ENCODE data around the gene ADK.

The ADK gene

DNA sequence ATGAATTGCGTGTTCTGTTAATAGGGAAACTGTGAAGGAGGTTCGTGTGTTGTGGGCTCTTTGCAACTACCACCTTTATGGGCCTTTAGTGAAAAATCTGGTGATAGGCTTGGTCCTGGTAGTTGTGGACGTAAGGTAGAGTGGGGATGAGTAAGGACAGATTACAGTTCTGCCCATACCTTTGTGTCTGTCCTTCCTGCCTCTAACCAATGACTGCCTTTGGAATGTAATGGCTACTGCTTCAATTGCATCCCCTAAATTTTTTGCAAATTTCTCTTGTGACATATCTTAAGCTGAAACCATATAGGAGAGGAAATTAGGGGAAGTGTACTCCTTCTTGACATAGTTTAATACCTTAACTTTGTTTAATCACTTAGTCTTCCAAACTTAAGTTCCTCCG is 82.3 kb downstream of the ADK start:
- no peaks in the 10 kb centered on the region for H3K9me3 ChIP-seq (ENCODE audit: insufficient read depth, low read depth, low read length)
- no peaks in the 10 kb centered on the region for H3K36me3 ChIP-seq (ENCODE audit: insufficient read depth, low read length)
- H3F3A ChIP-seq (ENCODE audit: low read depth) = no peaks in the 10 kb centered on the region
- H3K27me3 ChIP-seq (ENCODE audit: insufficient read depth, low read length, poor library complexity, severe bottlenecking) = no peaks in the 10 kb centered on the region
- no peaks in the 10 kb centered on the region for H3K9me2 ChIP-seq (replicated peaks; ENCODE audit: low read depth, low read length)
- no peaks in the 10 kb centered on the region for H3K4me1 ChIP-seq (ENCODE audit: insufficient read depth, low read length, poor library complexity, severe bottlenecking)
- no peak overlapping the region for H2AFZ ChIP-seq (ENCODE audit: low read length)
- no peaks in the 10 kb centered on the region for H3K79me2 ChIP-seq (ENCODE audit: insufficient read depth, low read length)
- TF ChIP-seq EZH2phosphoT487 (IDR thresholded peaks at IDR 0.05; ENCODE audit: borderline replicate concordance) (no peak), CTCF (conservative IDR thresholded peaks at IDR 0.05; ENCODE audit: low read length) (no peak)
- no peak overlapping the region for H3K4me3 ChIP-seq (ENCODE audit: low read length, poor library complexity, severe bottlenecking)
- no peak overlapping the region for H3K9ac ChIP-seq (ENCODE audit: low read depth, low read length, poor library complexity, severe bottlenecking)
- H3K4me2 ChIP-seq (ENCODE audit: low read depth, low read length, poor library complexity, severe bottlenecking) = no peak overlapping the region
- no peaks in the 10 kb centered on the region for H4K20me1 ChIP-seq (ENCODE audit: insufficient read depth, low read length, poor library complexity, severe bottlenecking)

- Histone ChIP-seq H3K4me2 (ENCODE audit: low read depth, low read length, poor library complexity, severe bottlenecking) (no peak overlapping the region), H3K9ac (ENCODE audit: low read depth, low read length, poor library complexity, severe bottlenecking) (no peak overlapping the region), H3K27me3 (ENCODE audit: insufficient read depth, low read length, poor library complexity, severe bottlenecking) (no peaks in the 10 kb centered on the region), H3K79me2 (ENCODE audit: insufficient read depth, low read length) (no peaks in the 10 kb centered on the region), H3F3A (ENCODE audit: low read depth) (no peaks in the 10 kb centered on the region), H3K4me3 (ENCODE audit: low read length, poor library complexity, severe bottlenecking) (no peak overlapping the region), H4K20me1 (ENCODE audit: insufficient read depth, low read length, poor library complexity, severe bottlenecking) (no peaks in the 10 kb centered on the region), H3K4me1 (ENCODE audit: insufficient read depth, low read length, poor library complexity, severe bottlenecking) (no peaks in the 10 kb centered on the region), H2AFZ (ENCODE audit: low read length) (no peak overlapping the region), H3K9me3 (ENCODE audit: insufficient read depth, low read depth, low read length) (no peaks in the 10 kb centered on the region), H3K9me2 (replicated peaks; ENCODE audit: low read depth, low read length) (no peaks in the 10 kb centered on the region), H3K36me3 (ENCODE audit: insufficient read depth, low read length) (no peaks in the 10 kb centered on the region)
- TF ChIP-seq CTCF (conservative IDR thresholded peaks at IDR 0.05; ENCODE audit: low read length) (peak; percentile 65), EZH2phosphoT487 (IDR thresholded peaks at IDR 0.05; ENCODE audit: borderline replicate concordance) (no peak)
Measured at GRCh38 chr10:74234569-74234968, 83.5 kb downstream of the ADK start.

DNA sequence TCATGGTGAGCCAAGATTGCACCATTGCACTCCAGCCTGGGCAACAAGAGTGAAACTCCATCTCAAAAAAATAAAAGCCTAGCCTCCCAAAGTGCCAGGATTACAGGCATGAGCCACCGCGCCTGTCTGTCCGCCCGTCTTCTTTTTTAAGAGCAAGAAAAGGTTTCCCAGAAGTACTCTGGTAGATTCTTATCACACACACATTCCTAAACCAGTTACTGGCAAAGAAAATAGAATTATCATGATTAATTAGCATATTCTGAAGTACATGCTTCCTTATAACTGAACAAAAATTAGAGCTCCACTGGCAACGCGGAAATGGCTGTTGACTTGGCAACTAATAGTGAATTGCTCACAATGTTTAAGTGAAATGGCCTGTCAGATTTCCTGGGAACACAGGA is 87.0 kb downstream of the ADK start:
- Histone ChIP-seq H3K4me3 (ENCODE audit: low read length, poor library complexity, severe bottlenecking) (no peak overlapping the region), H2AFZ (ENCODE audit: low read length) (no peak overlapping the region), H3K9me3 (ENCODE audit: insufficient read depth, low read depth, low read length) (no peaks in the 10 kb centered on the region), H3K27me3 (ENCODE audit: insufficient read depth, low read length, poor library complexity, severe bottlenecking) (no peaks in the 10 kb centered on the region), H3F3A (ENCODE audit: low read depth) (no peaks in the 10 kb centered on the region), H3K4me2 (ENCODE audit: low read depth, low read length, poor library complexity, severe bottlenecking) (no peak overlapping the region), H3K9ac (ENCODE audit: low read depth, low read length, poor library complexity, severe bottlenecking) (no peak overlapping the region), H3K79me2 (ENCODE audit: insufficient read depth, low read length) (no peaks in the 10 kb centered on the region), H3K9me2 (replicated peaks; ENCODE audit: low read depth, low read length) (no peaks in the 10 kb centered on the region), H3K4me1 (ENCODE audit: insufficient read depth, low read length, poor library complexity, severe bottlenecking) (no peaks in the 10 kb centered on the region), H4K20me1 (ENCODE audit: insufficient read depth, low read length, poor library complexity, severe bottlenecking) (no peaks in the 10 kb centered on the region), H3K36me3 (ENCODE audit: insufficient read depth, low read length) (peaks cover 4% of the 10 kb centered on the region; the same call in 1 of the 2 replicates)
- no peak for TF ChIP-seq CTCF (conservative IDR thresholded peaks at IDR 0.05; ENCODE audit: low read length)
- no peak for TF ChIP-seq EZH2phosphoT487 (IDR thresholded peaks at IDR 0.05; ENCODE audit: borderline replicate concordance)

Data from Loucy (cell line).